ENCODE measurements around the gene RPL34.

Gene RPL34

GRCh38 chr4:108650212-108651013 lies 30.0 kb downstream of the RPL34 start, which contains the start of gene OSTC:
TSS of gene OSTC (plus strand) at chr4:108650599. CDS start at chr4:108650656, 57 bp downstream.
- TF ChIP-seq POLR2AphosphoS5 (IDR thresholded peaks at IDR 0.05; ENCODE audit: low read depth, low read length) = peak; percentile 89
- no peak for TF ChIP-seq REST (IDR thresholded peaks at IDR 0.05; ENCODE audit: insufficient read depth in 1 of 2, low read depth in 2 of 2, low read length in 2 of 2)
- no peak for TF ChIP-seq FOXP2 (optimal IDR thresholded peaks at IDR 0.05; ENCODE audit: borderline replicate concordance, extremely low read depth, extremely low read length, insufficient read depth)
- TF ChIP-seq TAF1 (IDR thresholded peaks at IDR 0.05; ENCODE audit: borderline replicate concordance, insufficient read depth, low read length) = peak; percentile 86; the same call in 1 of the 2 replicates
- peak; percentile 86; the same call in 1 of the 2 replicates for TF ChIP-seq SIN3A (IDR thresholded peaks at IDR 0.05; ENCODE audit: borderline replicate concordance, insufficient read depth, low read length)

- TF ChIP-seq SIN3A (IDR thresholded peaks at IDR 0.05; ENCODE audit: borderline replicate concordance, insufficient read depth, low read length) (no peak), REST (IDR thresholded peaks at IDR 0.05; ENCODE audit: insufficient read depth in 1 of 2, low read depth in 2 of 2, low read length in 2 of 2) (no peak), FOXP2 (optimal IDR thresholded peaks at IDR 0.05; ENCODE audit: borderline replicate concordance, extremely low read depth, extremely low read length, insufficient read depth) (no peak), TAF1 (IDR thresholded peaks at IDR 0.05; ENCODE audit: borderline replicate concordance, insufficient read depth, low read length) (no peak), POLR2AphosphoS5 (IDR thresholded peaks at IDR 0.05; ENCODE audit: low read depth, low read length) (no peak)
Observed at GRCh38 chr4:108651014-108651791, 30.8 kb downstream of the RPL34 start.

- no peak for TF ChIP-seq TAF1 (IDR thresholded peaks at IDR 0.05; ENCODE audit: borderline replicate concordance, insufficient read depth, low read length)
Observed at GRCh38 chr4:108662629-108663028, 42.3 kb downstream of the RPL34 start.

GRCh38 chr4:108674356-108674977 lies 54.1 kb downstream of the RPL34 start:
- TF ChIP-seq POLR2AphosphoS5 (IDR thresholded peaks at IDR 0.05; ENCODE audit: low read depth, low read length) (no peak), REST (IDR thresholded peaks at IDR 0.05; ENCODE audit: insufficient read depth in 1 of 2, low read depth in 2 of 2, low read length in 2 of 2) (no peak), TAF1 (IDR thresholded peaks at IDR 0.05; ENCODE audit: borderline replicate concordance, insufficient read depth, low read length) (no peak), SIN3A (IDR thresholded peaks at IDR 0.05; ENCODE audit: borderline replicate concordance, insufficient read depth, low read length) (no peak), FOXP2 (optimal IDR thresholded peaks at IDR 0.05; ENCODE audit: borderline replicate concordance, extremely low read depth, extremely low read length, insufficient read depth) (no peak)
